ENCODE measurements around the gene EEF2K.

The EEF2K gene

GRCh38 chr16:22337849-22338635 is 132.0 kb downstream of the EEF2K start:
- Histone ChIP-seq H2BK12ac (ENCODE audit: low read length) (no peak overlapping the region), H3K23ac (ENCODE audit: low read depth, low read length, poor library complexity) (no peak overlapping the region), H3K18ac (ENCODE audit: low read length) (no peak overlapping the region), H4K8ac (ENCODE audit: low read depth, low read length) (no peak overlapping the region), H3K4me3 (ENCODE audit: low read length in 2 of 2) (no peak overlapping the region), H2AFZ (ENCODE audit: low read length) (no peak overlapping the region), H3K27me3 (ENCODE audit: control insufficient read depth in 3 of 3, insufficient read depth in 3 of 3, low read depth in 1 of 3, low read length in 3 of 3) (no peaks in the 10 kb centered on the region), H3K36me3 (replicated peaks in 1 of 2; ENCODE audit: control insufficient read depth in 2 of 2, insufficient read depth in 2 of 2, low read length in 2 of 2) (peaks cover 17 to 33% of the 10 kb centered on the region in 2 donors), H2BK120ac (ENCODE audit: low read depth, low read length) (no peak overlapping the region), H3K9me3 (replicated peaks in 1 of 2; ENCODE audit: control insufficient read depth in 2 of 2, insufficient read depth in 1 of 2, low read depth in 1 of 2, low read length in 2 of 2) (peaks cover 18 to 29% of the 10 kb centered on the region in 2 donors), H3K79me1 (ENCODE audit: low read depth, low read length) (no peaks in the 10 kb centered on the region), H3K4me1 (ENCODE audit: control insufficient read depth in 2 of 2, insufficient read depth in 1 of 2, low read depth in 1 of 2, low read length in 2 of 2) (no peaks in the 10 kb centered on the region), H3K9ac (ENCODE audit: low read depth, low read length, poor library complexity) (no peak overlapping the region), H4K91ac (ENCODE audit: low read depth, low read length, poor library complexity) (no peak overlapping the region), H3K14ac (ENCODE audit: low read length) (no peak overlapping the region), H3K27ac (replicated peaks; ENCODE audit: low read length) (no peak overlapping the region), H2AK5ac (ENCODE audit: low read depth, low read length) (no peak overlapping the region), H2BK15ac (ENCODE audit: low read length) (no peak overlapping the region), H2BK5ac (ENCODE audit: low read length) (no peak overlapping the region), H3K4me2 (ENCODE audit: insufficient read depth, low read length, poor library complexity, severe bottlenecking) (no peak overlapping the region), H3K4ac (ENCODE audit: low read length) (no peak overlapping the region)
- no peak for DNase-seq (ENCODE audit: low spot score)
- WGBS, 2 donors (ENCODE audit: extremely low coverage in 2 of 2, insufficient read length in 2 of 2, insufficient replicate concordance in 1 of 2) = no CpG with 5 or more reads among the region's 4 CpGs
